ENCODE data around the gene CETN3.

The CETN3 gene

DNA sequence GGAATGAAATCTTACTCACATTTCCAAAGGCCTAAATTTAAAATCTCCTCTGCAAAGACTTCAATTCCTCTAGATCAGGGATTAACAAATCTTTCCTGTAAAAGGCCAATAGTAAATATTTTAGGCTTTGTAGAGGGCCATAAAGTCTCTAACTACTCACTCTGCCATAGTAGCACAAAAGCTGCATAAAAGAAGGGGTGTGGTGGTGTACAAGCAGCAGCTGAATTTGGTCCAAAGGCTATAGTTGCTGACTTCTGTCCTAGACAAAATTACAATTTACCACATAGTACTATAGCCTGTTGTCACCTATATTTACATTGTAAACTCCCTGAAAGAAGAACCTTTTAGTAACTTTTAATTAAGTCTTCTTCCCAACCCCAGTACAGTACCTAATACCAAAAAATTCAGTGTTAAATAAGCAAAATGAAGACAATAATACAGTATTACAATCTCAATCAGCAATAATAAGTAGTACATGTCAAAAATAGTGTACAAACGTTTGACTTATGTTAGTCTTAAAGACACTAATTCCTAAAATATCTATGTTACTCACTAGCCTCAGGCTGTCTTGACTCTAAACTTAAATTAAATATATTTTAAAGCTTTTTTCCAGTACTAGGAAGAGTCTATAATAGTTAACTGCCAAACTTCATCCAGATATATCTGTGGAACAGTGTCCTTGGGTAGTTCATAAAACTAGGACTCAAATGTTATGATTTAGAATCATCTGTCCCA is 6.9 kb downstream of the CETN3 start:
- Histone ChIP-seq H3K9me3 (replicated peaks; ENCODE audit: insufficient read depth, low read length) (no peaks in the 10 kb centered on the region), H3K9me2 (replicated peaks; ENCODE audit: insufficient read depth, low read length) (no peaks in the 10 kb centered on the region), H3K4me2 (ENCODE audit: low read depth, low read length) (no peak overlapping the region), H3K27me3 (replicated peaks; ENCODE audit: insufficient read depth, low read length) (no peaks in the 10 kb centered on the region), H2AFZ (ENCODE audit: low read length) (no peak overlapping the region), H3K79me2 (ENCODE audit: low read length) (no peaks in the 10 kb centered on the region), H3K36me3 (replicated peaks; ENCODE audit: insufficient read depth, low read length) (no peaks in the 10 kb centered on the region), H4K20me1 (ENCODE audit: insufficient read depth, low read length) (no peaks in the 10 kb centered on the region), H3K4me1 (ENCODE audit: low read length) (0 out of 2 replicates have a peak, but pooled peaks cover 4% of the 10 kb centered on the region), H3K27ac (ENCODE audit: low read length) (no peak overlapping the region), H3K9ac (ENCODE audit: low read length) (no peak overlapping the region), H3F3A (ENCODE audit: insufficient read depth, low read length) (no peaks in the 10 kb centered on the region), H3K4me3 (ENCODE audit: low read length) (no peak overlapping the region)
- TF ChIP-seq, protein P1, sequence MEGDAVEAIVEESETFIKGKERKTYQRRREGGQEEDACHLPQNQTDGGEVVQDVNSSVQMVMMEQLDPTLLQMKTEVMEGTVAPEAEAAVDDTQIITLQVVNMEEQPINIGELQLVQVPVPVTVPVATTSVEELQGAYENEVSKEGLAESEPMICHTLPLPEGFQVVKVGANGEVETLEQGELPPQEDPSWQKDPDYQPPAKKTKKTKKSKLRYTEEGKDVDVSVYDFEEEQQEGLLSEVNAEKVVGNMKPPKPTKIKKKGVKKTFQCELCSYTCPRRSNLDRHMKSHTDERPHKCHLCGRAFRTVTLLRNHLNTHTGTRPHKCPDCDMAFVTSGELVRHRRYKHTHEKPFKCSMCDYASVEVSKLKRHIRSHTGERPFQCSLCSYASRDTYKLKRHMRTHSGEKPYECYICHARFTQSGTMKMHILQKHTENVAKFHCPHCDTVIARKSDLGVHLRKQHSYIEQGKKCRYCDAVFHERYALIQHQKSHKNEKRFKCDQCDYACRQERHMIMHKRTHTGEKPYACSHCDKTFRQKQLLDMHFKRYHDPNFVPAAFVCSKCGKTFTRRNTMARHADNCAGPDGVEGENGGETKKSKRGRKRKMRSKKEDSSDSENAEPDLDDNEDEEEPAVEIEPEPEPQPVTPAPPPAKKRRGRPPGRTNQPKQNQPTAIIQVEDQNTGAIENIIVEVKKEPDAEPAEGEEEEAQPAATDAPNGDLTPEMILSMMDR (IDR thresholded peaks at IDR 0.05; ENCODE audit: low read length), result no peak
- TF ChIP-seq EZH2 (optimal IDR thresholded peaks at IDR 0.05; ENCODE audit: low read depth, low read length) (no peak), EZH2phosphoT487 (IDR thresholded peaks at IDR 0.05; ENCODE audit: low read length) (no peak)
- DNase-seq, result no peak

DNA sequence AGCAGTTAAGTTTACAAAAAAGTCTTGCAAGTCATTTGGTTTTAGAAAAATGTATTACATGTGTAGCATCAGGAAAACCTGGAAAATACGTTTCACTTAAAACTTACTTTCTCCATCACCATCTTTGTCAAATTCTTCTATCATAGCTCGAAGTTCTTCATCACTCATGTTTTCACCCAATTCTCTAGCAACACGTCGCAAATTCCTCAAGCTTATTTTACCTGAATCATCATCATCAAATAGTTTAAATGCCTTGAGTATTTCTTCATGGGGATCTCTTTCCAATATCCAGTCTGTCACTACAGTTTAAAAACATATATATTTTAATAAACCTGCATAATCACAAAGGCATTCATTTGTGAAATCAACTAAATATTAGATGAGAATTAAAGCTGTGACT is 10.3 kb downstream of the CETN3 start:
- Histone ChIP-seq H4K20me1 (ENCODE audit: insufficient read depth, low read length) (no peaks in the 10 kb centered on the region), H2AFZ (ENCODE audit: low read length) (no peak overlapping the region), H3K9me2 (replicated peaks; ENCODE audit: insufficient read depth, low read length) (no peaks in the 10 kb centered on the region), H3K4me1 (ENCODE audit: low read length) (0 out of 2 replicates have a peak, but pooled peaks cover 4% of the 10 kb centered on the region), H3F3A (ENCODE audit: insufficient read depth, low read length) (no peaks in the 10 kb centered on the region), H3K9ac (ENCODE audit: low read length) (no peak overlapping the region), H3K4me3 (ENCODE audit: low read length) (no peak overlapping the region), H3K9me3 (replicated peaks; ENCODE audit: insufficient read depth, low read length) (no peaks in the 10 kb centered on the region), H3K36me3 (replicated peaks; ENCODE audit: insufficient read depth, low read length) (no peaks in the 10 kb centered on the region), H3K27me3 (replicated peaks; ENCODE audit: insufficient read depth, low read length) (no peaks in the 10 kb centered on the region), H3K4me2 (ENCODE audit: low read depth, low read length) (peak overlapping the region; percentile 56; the same call in 1 of the 2 replicates), H3K27ac (ENCODE audit: low read length) (no peak overlapping the region), H3K79me2 (ENCODE audit: low read length) (no peaks in the 10 kb centered on the region)
- DNase-seq, result no peak
- TF ChIP-seq EZH2 (optimal IDR thresholded peaks at IDR 0.05; ENCODE audit: low read depth, low read length) (no peak), EZH2phosphoT487 (IDR thresholded peaks at IDR 0.05; ENCODE audit: low read length) (no peak)
- TF ChIP-seq, protein P1 (IDR thresholded peaks at IDR 0.05; ENCODE audit: low read length), result no peak

DNA sequence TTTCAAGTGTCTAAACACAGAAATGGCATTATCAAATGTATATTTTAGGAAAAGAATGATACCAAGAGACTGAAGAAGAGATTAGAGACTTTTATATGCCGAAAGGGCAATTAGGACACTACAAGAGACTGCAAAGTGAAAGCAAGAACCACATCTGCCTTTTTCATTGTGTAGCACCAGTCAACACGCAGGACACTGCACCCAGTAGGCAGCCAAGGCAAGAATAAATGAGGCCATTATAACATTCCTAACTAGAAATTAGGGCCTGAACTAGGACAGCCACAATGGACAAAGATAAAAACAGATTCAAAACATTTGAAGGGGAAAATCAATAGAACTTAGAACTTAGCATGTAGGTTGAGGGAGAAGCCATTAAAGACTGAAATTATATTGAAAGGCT is 10.8 kb downstream of the CETN3 start:
- peak; percentile 63 for DNase-seq

More for the DNA sequence above, 10.8 kb downstream of the CETN3 start:
- Histone ChIP-seq H3F3A (ENCODE audit: insufficient read depth, low read length) (no peaks in the 10 kb centered on the region), H3K9me2 (replicated peaks; ENCODE audit: insufficient read depth, low read length) (no peaks in the 10 kb centered on the region), H3K4me1 (ENCODE audit: low read length) (0 out of 2 replicates have a peak, but pooled peaks cover 4% of the 10 kb centered on the region), H3K4me3 (ENCODE audit: low read length) (peak overlapping the region; percentile 42), H3K27me3 (replicated peaks; ENCODE audit: insufficient read depth, low read length) (no peaks in the 10 kb centered on the region), H2AFZ (ENCODE audit: low read length) (0 out of 2 replicates have a peak overlapping the region, but pooled peaks have one; percentile 13), H3K79me2 (ENCODE audit: low read length) (no peaks in the 10 kb centered on the region), H3K9me3 (replicated peaks; ENCODE audit: insufficient read depth, low read length) (no peaks in the 10 kb centered on the region), H4K20me1 (ENCODE audit: insufficient read depth, low read length) (no peaks in the 10 kb centered on the region), H3K36me3 (replicated peaks; ENCODE audit: insufficient read depth, low read length) (no peaks in the 10 kb centered on the region), H3K27ac (ENCODE audit: low read length) (peak overlapping the region; percentile 16; the same call in 1 of the 2 replicates), H3K4me2 (ENCODE audit: low read depth, low read length) (peak overlapping the region; percentile 56), H3K9ac (ENCODE audit: low read length) (peak overlapping the region; percentile 12; the same call in 1 of the 2 replicates)
- TF ChIP-seq EZH2phosphoT487 (IDR thresholded peaks at IDR 0.05; ENCODE audit: low read length) (no peak), EZH2 (optimal IDR thresholded peaks at IDR 0.05; ENCODE audit: low read depth, low read length) (no peak)
- TF ChIP-seq, protein P1 (IDR thresholded peaks at IDR 0.05; ENCODE audit: low read length), result no peak
